Activated gamma-delta T cell (primary cell): ENCODE results near the gene LRRC75A.
"Not testable (repeated sequence)": the region's sequence is repeated elsewhere in the genome, so short reads cannot be mapped to it uniquely, and the experiment has no call there.

Experiments used
- DNase-seq: peaks from one replicate; lab custom pipeline; 2025; lab: John Stamatoyannopoulos, UW
- total RNA-seq, 2 donors: gene quantifications; one replicate each; lab custom pipeline; 2026; lab: John Stamatoyannopoulos, UW

Gene LRRC75A
- total RNA-seq, result 7.3 to 8.8 reads per million in 2 donors

- DNase-seq, result peak; percentile 47
Measured at GRCh38 chr17:16491703-16492612, at the start of gene LRRC75A. LRRC75A (minus strand) TSS chr17:16492193; CDS start chr17:16491990, 203 bp downstream.

- no peak for DNase-seq
Measured at GRCh38 chr17:16537130-16537458, 45.1 kb upstream of the LRRC75A start.

- no peak for DNase-seq
Measured at GRCh38 chr17:16534236-16534635, 42.2 kb upstream of the LRRC75A start.

GRCh38 chr17:16529906-16530305, 37.9 kb upstream of the LRRC75A start:
- no peak for DNase-seq

- no peak for DNase-seq
Measured at GRCh38 chr17:16527298-16527697, 35.3 kb upstream of the LRRC75A start.

- DNase-seq, result not testable (repeated sequence)
Measured at GRCh38 chr17:16525556-16525955, 33.6 kb upstream of the LRRC75A start.

GRCh38 chr17:16521070-16521727, 29.2 kb upstream of the LRRC75A start:
- no peak for DNase-seq

GRCh38 chr17:16519021-16519420, 27.0 kb upstream of the LRRC75A start:
- DNase-seq, result no peak

- no peak for DNase-seq
Measured at GRCh38 chr17:16517477-16517876, 25.5 kb upstream of the LRRC75A start.

- no peak for DNase-seq
Measured at GRCh38 chr17:16516594-16517051, 24.6 kb upstream of the LRRC75A start.

- DNase-seq, result no peak
Measured at GRCh38 chr17:16515933-16516332, 23.9 kb upstream of the LRRC75A start.

- DNase-seq, result no peak
Measured at GRCh38 chr17:16513873-16514272, 21.9 kb upstream of the LRRC75A start.

- no peak for DNase-seq
Measured at GRCh38 chr17:16512011-16512410, 20.0 kb upstream of the LRRC75A start.

GRCh38 chr17:16511593-16511992, 19.6 kb upstream of the LRRC75A start:
- no peak for DNase-seq

- DNase-seq, result no peak
Measured at GRCh38 chr17:16507918-16508533, 16.0 kb upstream of the LRRC75A start.

GRCh38 chr17:16506188-16506587, 14.2 kb upstream of the LRRC75A start:
- DNase-seq, result no peak

GRCh38 chr17:16504984-16505383, 13.0 kb upstream of the LRRC75A start:
- no peak for DNase-seq

- no peak for DNase-seq
Measured at GRCh38 chr17:16496820-16497489, 5.0 kb upstream of the LRRC75A start.

GRCh38 chr17:16495980-16496819, 4.2 kb upstream of the LRRC75A start:
- DNase-seq, result no peak

- no peak for DNase-seq
Measured at GRCh38 chr17:16495561-16495960, 3.6 kb upstream of the LRRC75A start.

- DNase-seq, result no peak
Measured at GRCh38 chr17:16494059-16494458, 2.1 kb upstream of the LRRC75A start.
